GM12873 (cell line): Measurements from ENCODE around the gene SFXN5.

ENCODE experiments used
- CTCF ChIP-seq: IDR thresholded peaks from 2 replicates; pipeline ENCODE4 v1.5.1; 2012; ENCODE audit warnings: low read depth, mild to moderate bottlenecking, moderate library complexity, low read length, control low read depth; ENCODE audit not compliant: insufficient read depth; ENCODE audit errors: missing control alignments

Gene SFXN5

GRCh38 chr2:73112026-73112912 lies 40.8 kb upstream of the SFXN5 start:
- TF ChIP-seq CTCF: no peak

DNA sequence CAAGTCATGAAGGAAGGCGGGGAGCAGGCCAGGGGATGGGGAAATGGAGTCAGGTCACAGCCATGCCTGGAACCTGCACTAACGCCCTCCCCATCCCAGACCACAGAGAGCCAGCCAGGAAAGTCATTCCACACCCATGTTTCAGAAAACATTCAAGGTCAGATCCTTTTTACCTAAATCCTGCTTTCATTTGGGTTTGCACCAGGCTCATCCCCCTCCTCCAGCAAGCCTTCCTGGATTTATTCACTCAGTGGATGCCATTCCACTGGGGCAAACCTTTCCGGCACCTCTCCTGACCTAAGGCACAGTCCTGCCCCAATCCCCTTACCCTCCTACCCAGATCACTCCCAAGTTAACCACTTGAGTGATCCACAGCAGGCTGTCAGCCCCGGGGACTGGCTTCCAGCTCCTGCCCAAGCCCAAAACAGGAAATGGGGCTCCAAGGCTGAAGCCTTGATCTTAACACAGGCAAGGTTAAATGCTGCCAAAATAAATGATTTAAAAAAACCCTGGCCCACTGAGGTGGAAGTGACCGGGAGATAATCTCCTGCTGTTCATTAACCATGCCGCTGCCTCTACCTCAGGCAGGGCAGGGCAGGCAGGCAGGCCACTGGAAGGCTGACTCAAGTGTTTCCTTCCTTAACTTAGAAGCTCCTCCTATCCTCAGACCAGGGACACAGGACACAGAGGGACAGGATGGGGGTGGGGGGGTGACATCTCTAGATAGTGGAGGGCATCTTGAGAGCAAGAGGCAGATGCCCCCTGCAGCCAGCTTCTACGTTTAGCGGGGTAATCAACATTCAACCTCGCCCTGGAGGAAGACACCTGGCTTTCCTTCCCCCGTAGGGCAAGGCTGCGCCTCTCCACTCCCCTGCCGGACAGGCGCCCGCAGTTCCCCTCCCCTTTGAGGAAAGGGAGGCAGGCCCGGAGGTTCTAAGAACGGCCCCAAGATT lies 39.8 kb upstream of the SFXN5 start:
- no peak for TF ChIP-seq CTCF

DNA sequence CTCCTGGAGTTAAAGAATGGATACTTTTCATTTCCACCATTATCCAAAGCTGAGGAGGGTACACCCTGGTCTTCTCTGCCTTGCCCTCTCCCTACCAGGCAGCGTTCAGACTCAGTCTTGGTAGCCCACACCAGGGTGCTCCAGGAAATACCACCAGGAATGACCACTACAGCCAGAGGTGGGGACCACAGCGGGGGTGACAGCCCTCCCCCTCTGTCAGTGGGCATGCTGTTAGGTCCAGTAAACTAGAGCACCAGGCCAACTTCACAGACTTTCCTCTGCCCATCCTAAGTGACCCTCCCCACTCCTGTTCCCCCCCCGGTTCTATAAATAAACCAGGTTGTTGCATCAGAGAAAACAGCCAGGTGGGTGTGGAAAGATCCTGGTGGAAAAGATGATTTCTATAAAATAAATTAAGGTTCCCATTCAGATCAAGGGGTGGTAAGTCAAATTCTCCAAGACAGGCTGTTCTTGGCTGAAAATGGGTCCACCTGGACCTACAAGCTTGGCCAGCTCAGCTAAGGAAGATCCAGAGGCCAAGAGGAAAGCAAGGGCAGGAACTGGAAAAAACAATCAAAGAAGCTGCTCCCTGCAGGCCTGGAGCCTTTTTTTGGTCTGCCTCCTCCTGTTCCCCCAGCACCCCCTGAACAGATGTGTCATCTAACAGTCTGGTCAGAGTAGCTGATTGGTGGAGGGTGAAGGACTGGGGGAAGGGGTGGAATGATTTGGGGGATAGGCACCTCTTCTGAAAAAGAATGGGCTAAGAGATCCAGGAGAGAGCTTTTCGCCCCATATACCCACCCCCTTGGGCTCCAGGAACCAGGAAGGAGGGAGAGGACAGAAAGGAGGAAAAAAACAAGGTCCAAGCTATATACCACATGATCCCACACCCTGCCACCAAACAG lies 38.9 kb upstream of the SFXN5 start:
- no peak for TF ChIP-seq CTCF

GRCh38 chr2:73109431-73110167 lies 38.1 kb upstream of the SFXN5 start:
- no peak for TF ChIP-seq CTCF

DNA sequence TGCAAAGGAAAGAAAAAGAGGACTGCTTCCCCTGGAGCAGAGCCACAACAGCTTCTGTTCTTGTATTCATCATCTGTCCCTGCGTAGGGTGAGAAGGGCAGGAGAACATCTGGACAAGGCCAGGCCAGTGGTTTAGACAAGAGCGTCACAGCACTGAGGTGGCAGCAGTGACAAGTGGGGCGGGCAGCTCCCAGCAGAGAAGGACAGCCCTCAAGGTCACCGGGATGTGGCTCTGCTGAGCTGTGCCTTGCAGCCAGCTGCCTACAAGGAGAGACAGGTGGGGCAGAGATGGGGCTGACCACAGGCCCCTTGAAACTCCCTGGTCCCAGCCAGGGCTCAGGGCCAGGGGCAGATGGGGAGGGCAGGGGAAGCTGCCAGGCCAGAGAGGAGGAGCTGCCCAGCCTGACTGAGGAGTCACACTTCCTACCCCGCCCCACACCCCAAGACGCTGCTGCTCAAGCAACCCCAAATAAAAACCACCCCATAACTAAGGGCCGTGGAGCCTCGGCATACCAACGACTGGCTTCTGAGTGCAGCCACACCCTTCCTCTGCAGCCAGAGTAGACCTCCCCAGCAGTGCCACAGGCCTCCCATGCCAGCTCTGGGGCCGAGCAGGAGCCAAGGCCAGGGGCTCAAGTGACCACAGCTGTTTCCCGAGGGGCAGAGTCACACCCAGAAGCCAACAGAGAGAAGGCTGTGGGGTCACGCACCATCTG lies 35.9 kb upstream of the SFXN5 start:
- no peak for TF ChIP-seq CTCF

DNA sequence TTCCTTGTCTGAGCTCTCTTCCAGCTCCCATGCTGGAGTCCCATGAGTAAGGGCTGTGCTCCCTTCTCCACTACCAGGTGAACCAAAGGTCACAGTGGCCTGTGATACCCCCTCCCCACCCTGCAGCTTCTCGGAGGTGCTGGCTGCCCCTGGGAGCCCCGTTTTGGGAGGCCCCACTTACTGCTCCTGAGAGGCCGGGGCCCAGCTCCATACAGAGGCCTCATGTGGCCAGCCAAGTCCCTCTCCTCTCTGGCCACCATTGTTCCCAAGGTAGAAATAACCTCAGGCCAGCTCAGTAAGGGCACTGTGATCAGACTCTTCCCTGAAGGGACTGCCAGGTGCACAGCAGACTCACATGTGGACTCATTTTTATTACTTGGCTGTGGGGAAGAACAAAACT lies 35.3 kb upstream of the SFXN5 start:
- TF ChIP-seq CTCF: no peak
